GM20000 (cell line): ENCODE data around the gene LARGE1.

ENCODE experiments used
- DNase-seq: peaks from one replicate; pipeline ENCODE4 v3.0.0; 2012; ENCODE audit warnings: low spot score
- TF ChIP-seq, protein P1 (sequence below): IDR thresholded peaks from 2 replicates; pipeline ENCODE4 v1.5.1; 2012; ENCODE audit warnings: mild to moderate bottlenecking, control low read depth; ENCODE audit errors: extremely low read depth, missing control alignments

The LARGE1 gene

DNA sequence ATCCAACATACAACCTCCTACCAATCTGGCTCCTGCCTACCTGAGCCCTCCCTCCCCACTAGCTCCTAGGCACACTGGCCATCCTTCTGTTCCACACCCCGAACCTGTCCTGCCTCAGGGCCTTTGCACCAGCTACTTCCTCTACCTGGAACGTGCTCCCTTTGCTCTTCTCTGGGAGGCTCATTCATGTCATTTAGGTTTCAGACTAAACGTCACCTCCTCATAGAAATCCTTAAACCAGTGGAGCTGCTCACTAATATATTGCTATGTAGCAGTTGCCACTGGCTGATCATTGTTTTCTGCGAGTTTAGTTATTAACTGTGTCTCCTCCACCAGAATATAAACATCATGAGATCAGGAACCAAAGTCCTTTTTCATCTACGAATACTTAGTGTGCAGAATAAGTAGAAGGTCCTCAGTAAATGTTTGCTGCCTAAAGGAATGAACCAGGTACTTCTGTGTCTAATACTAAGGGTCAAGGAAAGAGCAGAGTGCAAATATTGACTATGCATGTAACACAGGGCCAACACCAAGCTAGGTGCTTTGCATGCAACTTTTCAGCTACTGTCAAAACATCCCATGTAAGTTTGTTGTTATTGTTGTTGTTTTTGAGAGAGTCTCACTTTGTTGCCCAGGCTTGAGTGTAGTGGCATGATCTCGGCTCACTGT lies 584.5 kb downstream of the LARGE1 start:
- TF ChIP-seq, protein P1, sequence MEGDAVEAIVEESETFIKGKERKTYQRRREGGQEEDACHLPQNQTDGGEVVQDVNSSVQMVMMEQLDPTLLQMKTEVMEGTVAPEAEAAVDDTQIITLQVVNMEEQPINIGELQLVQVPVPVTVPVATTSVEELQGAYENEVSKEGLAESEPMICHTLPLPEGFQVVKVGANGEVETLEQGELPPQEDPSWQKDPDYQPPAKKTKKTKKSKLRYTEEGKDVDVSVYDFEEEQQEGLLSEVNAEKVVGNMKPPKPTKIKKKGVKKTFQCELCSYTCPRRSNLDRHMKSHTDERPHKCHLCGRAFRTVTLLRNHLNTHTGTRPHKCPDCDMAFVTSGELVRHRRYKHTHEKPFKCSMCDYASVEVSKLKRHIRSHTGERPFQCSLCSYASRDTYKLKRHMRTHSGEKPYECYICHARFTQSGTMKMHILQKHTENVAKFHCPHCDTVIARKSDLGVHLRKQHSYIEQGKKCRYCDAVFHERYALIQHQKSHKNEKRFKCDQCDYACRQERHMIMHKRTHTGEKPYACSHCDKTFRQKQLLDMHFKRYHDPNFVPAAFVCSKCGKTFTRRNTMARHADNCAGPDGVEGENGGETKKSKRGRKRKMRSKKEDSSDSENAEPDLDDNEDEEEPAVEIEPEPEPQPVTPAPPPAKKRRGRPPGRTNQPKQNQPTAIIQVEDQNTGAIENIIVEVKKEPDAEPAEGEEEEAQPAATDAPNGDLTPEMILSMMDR, result no peak
- DNase-seq, result no peak

DNA sequence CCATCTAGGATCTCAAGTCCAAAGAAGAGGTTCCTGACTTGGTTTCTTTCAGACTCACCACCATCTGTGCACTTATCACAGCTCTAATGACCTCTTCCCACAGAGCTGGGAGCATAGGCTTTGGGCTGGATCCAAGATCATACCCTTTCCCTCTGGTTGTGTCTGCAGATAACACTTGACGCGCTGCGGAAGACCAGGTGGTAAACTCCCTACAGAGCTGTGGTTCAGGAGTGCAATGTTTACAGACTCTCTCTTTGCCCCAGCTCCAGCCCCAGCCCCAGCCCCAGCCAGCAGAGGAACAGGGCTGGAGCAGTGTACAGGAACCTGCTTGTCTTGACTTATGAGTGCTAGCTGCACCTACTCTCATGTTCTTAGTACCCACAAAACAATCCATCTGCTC lies 587.7 kb downstream of the LARGE1 start:
- no peak for DNase-seq

DNA sequence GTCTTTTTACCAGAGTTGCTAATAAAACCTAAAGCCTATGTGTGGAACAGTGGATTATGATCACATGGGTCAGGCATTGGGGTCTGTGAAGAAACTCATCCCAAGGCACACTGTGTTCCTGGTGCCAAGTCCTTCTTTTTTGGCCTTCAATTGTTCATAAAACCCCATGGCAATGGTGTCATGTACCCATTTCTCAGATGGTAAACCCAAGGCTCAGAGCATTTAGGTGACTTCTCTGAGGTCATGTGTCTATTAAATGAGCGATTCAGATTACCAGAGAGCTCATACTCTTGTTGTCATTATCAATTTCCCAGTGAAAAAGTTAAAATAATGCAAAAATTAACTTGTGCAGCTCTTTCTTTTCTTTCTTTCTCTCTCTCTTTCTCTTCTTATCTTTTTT lies 589.3 kb downstream of the LARGE1 start:
- DNase-seq, result no peak
- TF ChIP-seq, protein P1, result no peak

More for the DNA sequence above, 587.7 kb downstream of the LARGE1 start:
- TF ChIP-seq, protein P1, result no peak

DNA sequence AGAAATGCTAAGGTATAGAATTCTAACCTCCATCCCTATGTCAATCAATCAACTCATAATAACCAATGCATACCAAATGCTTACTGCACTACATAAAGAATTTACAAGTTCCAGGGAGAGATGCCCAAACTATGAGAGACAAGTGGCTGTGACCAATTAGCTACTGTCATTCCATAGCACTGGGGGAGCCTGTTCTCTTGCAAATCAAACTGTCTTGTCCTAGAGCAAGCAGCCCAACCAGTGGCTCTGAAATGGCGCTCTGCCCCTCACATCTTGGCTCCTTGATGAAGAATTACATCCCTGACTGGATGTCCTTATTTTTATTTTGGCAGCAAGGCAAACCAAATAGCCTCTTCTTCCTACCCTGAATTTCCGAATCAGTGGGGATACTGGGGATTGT lies 589.7 kb downstream of the LARGE1 start:
- TF ChIP-seq, protein P1, result no peak
- no peak for DNase-seq

DNA sequence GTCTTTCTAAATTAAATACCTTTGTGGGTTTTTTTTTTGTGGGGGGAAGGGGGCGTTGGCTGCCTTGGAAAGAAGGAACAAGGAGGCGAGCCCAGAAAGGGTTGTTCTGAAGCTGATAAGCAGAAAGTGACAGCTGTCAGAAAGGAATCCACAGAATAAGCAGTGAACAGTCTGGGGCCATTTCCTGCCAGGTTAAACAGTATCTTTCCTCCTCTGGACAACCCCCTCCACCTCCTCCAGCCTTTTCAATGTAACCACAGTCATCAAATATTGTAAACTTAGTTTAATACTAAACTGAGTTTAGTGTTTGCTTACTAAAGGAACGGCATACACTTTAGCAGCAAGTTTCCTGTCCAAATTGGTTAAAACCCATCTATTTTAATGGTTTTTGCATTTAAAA lies 590.9 kb downstream of the LARGE1 start:
- no peak for DNase-seq
- TF ChIP-seq, protein P1, result no peak

DNA sequence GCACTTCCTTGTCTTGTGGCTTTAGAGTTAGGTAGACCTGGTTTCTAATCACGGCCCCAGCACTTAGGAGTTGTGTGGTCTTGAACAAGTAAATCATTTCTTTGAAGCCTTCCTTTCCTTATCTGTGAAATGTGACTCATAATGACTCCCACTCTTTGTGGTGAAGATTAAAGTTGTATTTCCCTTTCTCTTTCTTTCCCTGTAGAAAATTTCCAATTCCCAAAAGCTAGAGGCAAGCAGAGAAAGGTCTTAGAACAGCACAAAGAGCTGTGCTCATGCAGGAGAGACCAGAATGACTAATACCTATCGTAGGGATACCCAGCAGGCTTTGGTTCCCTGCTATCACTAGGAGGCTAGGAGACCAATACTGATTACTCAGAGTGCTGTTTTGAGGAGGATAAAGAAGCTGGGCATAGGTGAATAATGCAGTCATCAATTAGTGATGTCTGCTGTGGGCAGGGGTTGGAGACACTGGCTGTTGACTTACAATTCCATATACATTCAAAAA lies 591.4 kb downstream of the LARGE1 start:
- DNase-seq, result no peak
- TF ChIP-seq, protein P1, result no peak

DNA sequence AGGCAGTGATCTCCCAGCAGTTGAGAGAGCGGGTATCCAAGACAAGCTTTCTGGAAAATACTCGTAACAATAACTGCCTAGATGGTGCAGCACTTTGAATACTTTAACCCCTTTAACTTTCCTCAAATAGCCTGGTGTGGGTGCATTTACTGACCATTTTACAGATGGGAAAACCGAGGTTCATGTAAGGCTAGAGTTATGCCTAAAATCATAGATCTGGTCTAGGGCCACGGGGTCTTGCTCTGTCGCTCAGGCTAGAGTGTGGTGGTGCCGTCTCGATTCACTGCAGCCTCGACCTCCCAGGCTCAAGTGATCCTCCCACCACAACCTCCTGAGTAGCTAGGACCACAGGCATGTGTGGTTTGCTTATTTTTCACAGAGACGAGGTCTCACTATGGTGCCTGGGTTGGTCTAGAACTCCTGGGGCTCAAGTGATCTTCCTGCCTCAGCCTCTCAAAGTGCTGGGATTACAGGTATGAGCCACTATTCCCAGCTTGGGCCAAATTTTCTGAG lies 592.9 kb downstream of the LARGE1 start:
- TF ChIP-seq, protein P1, result no peak
- DNase-seq, result no peak
